Retina (tissue), 1 donor: ENCODE data around the gene CDKL5.
"Not testable (repeated sequence)": the region's sequence is repeated elsewhere in the genome, so short reads cannot be mapped to it uniquely, and the experiment has no call there.

ENCODE experiments used
- DNase-seq: peaks from one replicate; pipeline ENCODE4 v3.0.0-alpha.2; 2016

Gene CDKL5

DNA sequence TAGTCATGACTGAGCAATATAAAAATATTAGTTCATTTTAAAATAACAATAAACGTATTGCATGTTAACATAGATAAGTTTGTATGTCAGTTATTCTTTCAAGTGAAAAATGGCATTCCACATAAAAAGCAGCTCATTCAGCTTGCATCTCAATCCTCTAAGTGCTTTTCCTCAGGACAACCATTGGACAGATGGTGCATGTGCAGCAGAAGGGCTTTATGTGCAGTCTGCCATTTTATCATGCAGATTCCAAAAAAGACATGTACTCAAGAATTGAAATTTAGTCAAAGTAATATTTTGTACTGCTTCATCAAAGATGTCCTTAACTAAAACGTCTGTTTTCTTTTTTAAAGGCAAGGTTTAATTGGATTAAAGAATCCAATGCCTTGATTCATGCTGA is 153.1 kb downstream of the CDKL5 start:
- DNase-seq: no peak

DNA sequence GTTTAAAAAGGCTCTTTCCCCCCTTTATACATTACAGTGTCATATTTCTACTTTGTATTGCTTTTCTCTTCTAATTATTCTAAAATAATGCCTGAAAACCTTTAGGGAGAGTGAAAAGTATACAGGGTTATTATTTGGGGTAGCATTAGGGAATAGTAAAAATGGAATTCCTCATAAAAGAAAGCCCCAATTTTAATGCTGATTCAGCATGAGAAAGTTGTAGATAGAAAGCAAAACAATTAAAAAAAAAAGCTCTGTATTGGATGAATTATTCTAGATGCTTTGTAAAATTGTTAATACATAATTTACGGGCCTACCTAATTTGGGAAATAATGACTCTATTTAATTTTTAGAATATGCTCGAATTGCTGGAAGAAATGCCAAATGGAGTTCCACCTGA is 154.1 kb downstream of the CDKL5 start:
- no peak for DNase-seq

DNA sequence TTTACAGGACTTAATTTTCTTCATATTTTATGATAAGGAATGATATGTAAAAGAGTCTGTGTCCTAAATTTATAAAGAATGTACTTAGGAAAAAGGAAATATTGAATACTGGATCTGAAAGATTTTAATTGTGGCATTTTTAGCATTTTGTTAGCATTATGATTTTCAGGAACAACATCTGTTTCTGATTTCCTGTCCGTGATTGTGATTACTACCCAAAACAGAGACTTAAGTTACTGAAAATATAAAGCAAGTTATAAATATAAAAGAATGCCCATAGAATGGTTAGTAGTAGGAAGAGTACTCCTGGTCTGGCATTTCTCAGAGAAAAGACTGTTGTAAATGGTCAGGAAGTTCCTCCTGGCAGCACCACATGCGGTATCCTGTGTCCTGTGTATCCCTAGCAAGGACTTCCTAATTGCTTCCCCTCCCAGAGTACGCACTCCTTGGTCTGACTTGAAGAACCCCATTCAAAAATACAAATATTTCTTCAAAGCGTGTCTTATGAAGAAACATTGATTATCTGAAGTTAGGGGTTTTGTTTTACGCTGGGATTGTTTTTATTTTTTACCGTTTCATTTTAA is 157.6 kb downstream of the CDKL5 start:
- no peak for DNase-seq

DNA sequence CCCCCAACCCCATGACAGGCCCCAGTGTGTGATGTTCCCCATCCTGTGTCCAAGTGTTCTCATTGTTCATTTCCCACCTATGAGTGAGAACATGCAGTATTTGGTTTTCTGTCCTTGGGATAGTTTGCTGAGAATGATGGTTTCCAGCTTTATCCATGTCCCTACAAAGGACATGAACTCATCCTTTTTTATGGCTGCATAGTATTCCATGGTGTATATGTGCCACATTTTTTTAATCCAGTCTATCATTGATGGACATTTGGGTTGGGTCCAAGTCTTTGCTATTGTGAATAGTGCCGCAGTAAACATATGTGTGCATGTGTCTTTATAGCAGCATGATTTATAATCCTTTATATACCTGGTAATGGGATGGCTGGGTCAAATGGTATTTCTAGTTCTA is 163.9 kb downstream of the CDKL5 start:
- DNase-seq: not testable (repeated sequence)

DNA sequence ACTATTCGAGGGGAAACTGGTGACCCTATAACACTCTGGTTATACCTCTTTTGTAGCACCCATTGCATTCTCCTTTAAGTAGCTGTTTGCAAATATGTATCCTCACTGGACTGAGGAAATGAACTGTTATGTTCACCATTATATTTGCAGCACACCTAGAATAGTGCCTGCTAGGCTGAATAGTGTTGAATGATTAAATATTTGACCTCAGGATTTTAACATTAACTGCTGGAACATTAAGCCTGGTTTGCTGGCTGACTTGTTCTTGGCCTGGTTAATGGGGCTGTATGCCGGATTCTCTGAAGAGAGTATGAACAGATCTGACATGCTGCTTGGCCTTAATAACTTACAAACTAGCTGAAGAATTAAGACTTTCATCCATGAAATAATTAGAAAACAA is 166.4 kb downstream of the CDKL5 start:
- no peak for DNase-seq

DNA sequence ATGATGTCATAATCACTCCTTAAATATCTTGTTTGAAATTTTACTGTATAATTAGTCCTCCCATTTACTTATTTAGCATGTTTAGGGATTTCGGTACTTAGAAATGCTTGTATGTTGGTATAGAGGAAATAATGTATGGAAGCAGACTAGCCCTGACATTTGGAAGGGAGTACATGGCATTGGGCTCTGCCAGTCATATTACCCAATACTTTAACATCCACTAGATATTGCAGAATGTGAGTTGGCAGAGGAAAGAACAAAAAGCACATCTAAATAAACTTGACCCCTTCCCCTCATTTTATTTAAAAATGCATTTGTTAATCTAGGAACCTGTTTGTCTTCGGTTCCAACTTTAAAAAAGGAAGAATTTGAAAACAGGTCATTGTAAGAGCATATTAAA is 168.7 kb downstream of the CDKL5 start:
- no peak for DNase-seq

DNA sequence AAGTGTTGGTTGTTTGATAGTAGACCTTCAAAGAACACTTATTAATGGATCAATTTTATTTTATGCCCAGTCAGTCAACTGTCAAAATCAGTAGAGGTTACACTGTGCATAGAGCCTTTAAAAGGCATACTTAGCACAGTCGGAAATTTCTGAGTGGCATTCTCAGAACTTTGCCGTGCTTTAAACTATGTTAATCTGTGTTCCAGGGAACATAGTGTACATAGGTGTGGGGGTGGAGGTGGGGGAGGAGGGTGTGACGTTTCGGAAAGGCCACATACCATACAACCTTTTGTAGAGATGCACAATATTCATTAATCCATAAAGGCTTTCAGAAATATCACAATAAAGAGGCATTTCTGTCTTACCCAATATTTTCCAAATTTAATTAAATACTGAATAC is 170.7 kb downstream of the CDKL5 start:
- DNase-seq: no peak

DNA sequence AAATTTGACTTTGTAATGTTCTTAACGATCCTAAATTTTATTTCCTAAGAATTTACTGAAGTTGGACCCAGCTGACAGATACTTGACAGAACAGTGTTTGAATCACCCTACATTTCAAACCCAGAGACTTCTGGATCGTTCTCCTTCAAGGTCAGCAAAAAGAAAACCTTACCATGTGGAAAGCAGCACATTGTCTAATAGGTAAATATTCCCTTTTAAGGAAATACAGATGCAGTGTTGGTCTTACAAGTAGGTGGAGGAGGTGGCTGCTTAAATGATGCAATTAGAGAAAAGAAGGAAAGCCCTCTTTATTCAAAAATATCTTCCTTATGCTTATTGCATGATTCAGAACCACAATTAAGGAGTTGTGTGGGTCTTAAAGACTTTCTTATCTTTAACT is 173.0 kb downstream of the CDKL5 start:
- no peak for DNase-seq

DNA sequence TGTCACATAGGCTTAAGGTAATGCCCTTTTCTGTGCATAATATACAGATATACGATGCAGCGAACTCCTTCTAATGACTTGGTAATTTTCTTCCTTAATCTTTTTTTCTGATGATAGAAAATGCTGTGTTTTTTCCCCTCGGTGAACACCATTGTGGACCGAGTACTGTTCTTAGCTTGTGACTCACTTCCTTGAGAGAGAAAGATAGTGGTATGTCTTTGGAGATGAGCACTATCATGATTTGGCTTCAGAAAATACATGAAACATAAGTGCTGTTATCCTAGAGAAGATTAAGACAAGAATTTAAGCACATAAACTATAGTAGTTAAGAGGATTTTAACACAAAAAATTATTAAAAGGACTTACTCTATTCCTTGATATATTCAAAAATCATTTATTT is 182.6 kb downstream of the CDKL5 start:
- no peak for DNase-seq

DNA sequence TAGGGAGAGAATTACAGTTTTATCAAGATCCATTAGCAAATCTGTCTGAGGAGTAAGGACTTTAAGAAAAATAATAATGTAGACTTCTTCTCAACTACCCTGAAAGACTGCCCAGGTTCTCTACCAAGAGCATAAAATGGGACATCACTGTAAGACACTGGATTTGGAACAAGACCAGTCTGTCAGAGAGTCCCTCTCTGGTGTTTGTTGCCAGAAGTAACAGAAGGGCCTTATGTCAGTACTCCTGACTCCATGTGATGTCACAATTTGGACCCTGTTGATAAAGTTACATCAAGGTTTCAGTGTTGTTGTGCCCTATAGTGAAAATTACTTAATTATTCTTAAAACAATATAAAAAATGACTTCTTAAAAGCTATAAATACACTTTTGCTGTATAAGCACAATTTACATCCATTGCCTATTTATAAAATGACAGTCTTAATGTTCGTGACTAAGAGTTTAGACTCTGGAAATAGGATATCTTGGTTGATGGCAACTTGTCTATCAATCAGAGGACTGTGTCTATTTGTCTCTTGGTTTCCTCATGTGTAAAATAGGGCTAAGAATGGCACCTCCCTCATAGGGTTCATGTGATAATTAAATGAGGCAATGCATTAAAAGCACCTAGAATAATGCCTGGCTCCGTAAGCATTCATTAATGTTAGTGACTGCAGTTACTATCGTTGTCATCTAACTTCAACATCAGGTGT is 188.7 kb downstream of the CDKL5 start:
- no peak for DNase-seq

DNA sequence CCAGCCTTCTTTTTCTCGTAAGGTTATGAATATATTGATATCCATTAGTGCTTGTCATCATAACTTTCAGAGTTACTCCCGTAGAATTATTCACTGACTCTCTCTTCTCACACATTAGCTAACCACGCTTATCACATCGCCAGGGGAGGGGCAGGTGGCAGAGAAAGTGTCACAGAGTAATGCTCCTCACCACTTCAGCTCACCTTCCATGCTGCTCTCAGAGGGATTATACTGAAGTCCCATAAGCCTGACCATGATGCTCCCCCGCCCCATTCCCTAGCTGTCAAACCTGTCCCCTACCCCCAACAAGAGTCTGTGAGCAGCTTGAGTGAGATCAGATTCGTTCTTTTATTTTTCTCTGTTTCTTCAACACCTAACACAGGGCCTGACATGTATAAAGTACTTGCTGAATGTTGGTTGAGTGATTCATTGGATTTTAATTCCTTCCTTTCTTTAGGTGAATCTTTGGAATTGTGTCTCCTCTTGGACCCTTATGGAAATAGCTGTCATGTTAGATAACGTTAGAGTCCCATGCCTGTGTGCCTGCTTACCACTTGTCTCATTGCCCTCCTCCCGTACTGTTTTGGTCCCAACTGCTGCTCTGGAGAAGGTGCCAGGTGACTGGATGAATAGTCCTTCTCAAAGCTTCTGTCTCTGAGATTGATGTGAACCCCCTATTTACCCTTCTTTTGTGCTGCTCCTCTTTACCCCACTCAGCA is 191.4 kb downstream of the CDKL5 start:
- no peak for DNase-seq

DNA sequence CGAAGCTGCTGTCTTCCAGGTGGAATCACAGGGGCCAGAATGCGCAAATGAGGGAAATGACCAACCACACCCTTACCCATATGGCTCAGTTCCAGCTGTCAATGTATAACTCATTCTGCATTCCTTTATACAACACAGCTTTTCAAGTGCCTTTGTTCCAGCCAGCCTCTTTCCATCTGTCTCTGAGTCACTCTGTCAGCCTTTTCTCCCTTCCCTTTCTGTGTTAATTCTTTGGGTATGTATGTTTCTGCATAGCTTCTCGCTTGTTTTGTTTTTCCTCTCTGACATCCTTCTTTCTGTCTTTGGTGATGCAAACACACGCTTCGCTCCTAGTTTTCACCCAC is 192.0 kb downstream of the CDKL5 start:
- DNase-seq: no peak

DNA sequence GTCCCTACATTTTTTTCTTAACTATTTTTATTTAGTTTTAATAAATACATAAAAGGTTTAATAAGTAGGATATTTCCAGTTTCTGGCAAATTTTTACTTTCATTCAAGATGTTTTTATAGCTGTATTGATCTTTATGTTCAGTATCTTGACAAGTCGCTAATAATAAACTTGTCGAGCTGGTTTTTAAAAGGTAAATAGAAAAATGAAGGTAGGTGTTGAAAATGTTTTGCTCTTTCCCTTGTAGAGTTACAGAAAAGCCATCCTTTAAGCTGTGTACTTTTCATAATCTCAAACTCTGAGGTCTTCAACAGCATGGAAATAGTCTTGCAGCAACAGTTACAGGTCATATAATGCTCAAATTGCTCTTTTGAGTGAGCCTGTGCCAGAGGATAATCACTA is 193.9 kb downstream of the CDKL5 start:
- no peak for DNase-seq

DNA sequence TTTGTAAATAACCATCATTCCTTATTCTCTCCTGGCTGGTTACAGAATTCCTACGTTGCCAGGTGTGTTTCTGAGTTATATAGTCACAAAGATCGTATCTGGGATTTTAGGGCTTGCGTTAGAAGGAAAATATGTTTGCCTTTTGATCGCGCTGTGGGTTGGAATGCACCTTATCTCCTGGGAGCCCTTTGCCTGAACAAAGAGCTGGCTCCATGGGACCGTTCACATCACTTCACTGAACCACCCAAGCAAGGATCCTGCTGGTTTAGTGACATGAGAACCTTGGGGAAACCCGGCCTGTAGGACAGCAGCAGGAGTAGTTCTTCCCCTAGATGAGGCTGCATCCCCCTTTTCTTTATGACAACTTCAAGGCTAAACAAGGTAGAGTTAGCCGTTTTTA is 194.9 kb downstream of the CDKL5 start:
- no peak for DNase-seq

DNA sequence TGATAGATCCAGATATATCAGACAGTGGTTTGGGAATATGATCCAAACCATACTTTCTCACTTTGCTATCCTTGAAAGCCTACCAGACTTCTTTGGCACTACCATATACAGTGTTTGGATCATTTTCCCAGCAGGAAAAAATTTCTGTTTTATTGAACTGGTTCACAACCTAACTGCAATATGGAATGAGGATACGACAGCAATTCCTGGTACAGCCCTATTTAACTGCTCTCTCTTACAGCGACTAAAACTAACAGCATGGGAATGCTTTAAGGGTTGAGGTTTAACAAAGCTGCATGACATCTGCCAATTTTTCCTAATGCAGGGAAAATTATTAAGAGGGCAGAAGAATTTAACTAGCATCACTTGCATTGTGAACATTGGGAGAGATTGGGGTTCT is 199.2 kb downstream of the CDKL5 start:
- DNase-seq: no peak

DNA sequence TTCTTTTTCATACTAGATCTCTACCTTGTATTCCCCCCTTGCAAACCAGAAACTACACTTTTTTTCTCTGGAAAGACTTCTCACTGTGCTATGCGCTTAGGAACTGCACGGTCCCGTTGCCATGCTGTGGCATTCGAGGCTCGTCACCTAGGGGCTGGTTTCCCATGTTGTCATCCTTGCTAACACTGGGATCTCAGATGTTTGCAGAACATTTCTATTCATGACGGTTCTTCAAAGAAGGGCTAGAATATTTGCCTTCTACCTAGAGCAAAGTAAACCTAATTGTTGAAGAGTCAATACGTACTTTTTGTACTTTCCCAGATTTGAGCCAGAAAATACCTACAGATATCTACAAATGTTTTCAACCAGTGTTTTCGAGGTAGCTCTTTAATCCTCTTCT is 205.5 kb downstream of the CDKL5 start:
- no peak for DNase-seq

DNA sequence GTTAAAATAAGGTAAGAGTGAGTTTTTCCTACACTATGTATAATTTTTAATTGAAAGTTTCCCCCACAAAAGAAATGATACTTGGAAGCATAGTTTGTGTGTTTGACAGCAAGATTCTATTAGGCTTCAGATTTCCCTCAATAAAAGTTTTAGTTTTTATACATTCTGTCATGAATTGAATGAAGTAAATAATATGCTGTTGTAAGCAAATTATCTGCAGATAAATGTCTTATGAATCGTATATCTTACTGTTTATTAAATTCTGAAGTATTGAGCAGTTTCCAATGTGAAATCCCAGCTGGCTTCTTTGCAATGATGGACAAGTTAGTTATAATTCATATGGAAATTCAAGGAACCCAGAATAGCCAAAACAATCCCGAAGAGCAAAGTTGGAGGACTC is 213.0 kb downstream of the CDKL5 start:
- DNase-seq: no peak

DNA sequence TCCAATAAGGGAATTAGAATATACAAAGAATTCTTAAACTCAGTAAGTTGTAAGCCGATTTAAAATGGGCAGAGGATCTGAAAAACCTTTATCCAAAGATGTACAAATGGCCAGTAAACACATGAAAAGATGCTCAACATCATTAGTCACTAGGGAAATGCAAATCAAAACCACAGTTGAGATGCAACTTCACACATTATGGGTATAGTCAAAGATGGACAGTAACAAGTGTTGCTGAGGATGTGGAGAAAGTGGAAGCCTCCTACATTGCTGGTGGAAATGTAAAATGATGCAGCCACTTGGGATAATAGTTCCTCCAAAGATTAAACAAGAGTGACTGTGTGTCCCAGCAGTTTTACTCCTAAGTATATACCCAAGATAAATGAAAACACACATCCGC is 213.9 kb downstream of the CDKL5 start:
- no peak for DNase-seq

DNA sequence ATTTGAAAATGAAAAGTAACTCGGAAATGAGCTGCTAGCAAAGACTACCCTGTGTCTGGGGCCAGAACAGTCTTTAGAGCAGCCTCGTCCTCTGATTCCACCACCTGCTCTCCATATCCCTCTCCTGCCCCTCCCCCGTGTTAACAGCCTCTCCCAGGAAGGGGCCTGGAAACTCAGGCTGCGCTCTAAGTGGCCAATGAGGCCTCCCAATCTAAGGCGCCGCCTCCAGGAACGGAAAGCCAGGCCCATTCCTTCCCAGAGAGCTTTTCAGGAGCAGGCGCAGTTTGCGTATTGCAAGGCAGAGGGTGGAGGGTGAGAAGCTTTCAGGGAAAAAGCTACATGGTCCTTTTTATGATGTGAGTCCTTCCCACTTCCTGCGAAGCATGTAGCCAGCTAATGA is 215.3 kb downstream of the CDKL5 start:
- no peak for DNase-seq

DNA sequence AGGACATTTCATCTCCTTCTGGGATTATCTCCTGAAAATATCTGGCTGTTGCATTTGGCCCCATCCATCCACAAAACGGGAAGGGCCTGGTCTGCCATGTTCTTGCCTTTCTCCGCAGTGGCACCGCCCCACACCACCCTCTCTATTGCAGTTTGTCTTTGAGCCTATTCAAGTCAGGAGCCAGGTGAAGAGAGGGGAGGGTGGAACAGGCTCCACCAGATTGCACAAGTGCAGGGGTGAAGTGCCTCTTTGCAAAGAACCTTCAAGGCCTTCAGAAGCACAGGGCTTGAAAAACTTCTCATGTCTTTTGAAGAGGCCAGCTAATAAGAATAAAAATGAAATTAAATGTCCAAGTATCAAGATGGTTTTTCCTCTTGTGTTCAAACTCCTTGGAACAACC is 217.8 kb downstream of the CDKL5 start:
- DNase-seq: no peak

DNA sequence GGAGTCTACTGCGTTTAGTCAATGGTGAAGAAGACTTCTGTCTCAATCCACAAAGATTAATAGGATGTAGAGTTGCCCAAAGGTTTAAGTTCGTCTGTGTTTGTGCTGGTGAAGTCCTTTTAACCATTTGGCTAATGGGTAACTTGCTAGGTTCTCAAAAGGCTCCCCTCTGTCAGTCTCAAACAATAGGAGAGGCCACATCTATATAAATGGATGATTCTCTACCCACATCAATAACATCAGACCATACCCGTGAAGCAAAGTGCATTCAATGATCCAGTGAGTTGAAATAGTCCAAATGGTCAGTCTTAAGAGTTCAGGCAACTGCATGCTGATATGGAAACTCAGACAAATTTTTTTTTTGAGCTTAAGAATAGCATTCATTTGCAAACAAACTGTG is 218.4 kb downstream of the CDKL5 start:
- DNase-seq: no peak

DNA sequence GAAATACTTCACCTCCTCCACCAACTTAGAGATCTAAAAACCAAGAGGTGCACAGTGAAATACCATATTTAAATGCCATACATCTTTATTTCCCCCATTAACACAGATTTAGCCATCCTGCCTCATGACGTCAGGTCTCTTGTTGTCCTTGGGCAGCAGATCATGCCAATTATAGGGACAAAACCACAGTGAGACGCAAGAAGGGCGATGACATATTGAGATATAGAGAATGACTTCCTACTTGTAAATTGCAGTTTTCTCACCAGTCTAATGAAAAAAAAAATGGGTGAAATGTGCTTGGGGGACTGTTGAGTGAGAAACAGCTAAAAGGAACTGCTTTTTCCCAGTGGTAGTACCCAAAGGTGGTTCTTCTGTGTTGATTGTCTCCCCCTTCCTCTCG is 222.2 kb downstream of the CDKL5 start:
- no peak for DNase-seq

DNA sequence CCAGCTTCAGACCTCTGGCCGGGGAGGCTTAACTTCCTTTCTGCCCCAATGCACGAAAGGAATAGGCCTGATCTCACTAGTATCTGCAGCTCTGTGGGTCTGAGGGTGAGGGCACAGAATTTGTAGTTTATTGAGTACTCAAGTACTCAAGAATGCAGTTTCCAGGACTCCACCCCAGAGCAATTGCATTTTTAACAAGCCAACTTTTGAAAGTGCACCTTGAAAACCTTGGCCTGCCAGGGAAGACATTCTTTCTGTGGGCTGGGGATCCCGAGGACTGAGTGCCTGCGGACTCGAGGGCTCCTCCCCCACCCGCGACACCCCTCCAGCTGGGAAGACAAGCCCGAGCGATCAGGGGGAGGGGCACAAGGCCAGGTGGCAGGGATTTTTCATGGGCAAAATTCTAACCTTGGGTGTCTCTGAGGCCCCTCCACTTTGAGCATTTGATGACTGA is 224.1 kb downstream of the CDKL5 start:
- DNase-seq: peak; percentile 15

DNA sequence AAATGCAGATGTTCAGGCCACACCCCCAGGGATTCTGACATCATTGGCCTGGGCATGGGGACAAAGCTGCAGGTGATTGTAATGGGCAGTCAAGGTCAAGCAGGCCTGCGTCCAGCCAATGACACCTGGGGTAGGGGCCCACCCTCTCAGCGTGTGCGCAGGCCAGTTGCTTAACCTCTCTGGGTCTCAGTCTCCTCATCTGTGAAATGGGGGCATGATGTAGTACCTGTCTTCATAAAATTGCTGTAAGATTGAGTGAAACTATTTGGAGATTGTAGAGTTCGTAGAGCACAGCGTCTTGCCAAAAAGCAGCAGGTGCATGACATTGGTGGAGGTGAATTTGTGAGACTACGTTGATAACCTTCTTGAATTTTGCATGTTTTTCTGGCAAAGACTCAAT is 225.3 kb downstream of the CDKL5 start:
- DNase-seq: no peak

DNA sequence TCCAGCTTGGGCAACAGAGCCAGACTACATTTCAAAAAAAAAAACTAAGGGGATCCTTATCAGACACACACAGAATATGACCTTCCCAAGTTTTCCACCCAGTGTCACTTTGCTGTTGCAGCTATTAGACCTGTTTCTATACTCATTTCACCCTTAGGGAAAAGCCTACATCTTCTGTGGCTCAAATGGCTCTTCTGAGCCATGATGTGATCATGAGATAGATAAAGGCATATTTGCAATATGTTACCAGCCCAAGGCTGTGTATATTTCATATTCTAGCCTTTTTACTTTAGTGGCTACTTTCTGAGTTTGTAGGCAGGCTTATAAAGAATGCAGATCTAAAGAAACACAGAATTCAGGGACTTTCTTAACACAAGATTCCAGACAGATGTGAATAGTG is 227.2 kb downstream of the CDKL5 start:
- DNase-seq: no peak
